Activated CD8-positive, alpha-beta T cell treated with anti-CD3 and anti-CD28 coated beads for 36 hours (primary cell): ENCODE data around the gene MGAT4A. TPM values are rescaled to one million over a fixed set of nuclear protein-coding genes. Genes with fewer than 3 reads are reported as not detected.
"Not testable (repeated sequence)": the region's sequence is repeated elsewhere in the genome, so short reads cannot be mapped to it uniquely, and the experiment has no call there.

Source experiments
- ATAC-seq: fragments of 200-7000 bp; cut with Tn5 transposase; one replicate; pipeline ENCODE4 v1.10.0; 2021; ENCODE audit warnings: mild to moderate bottlenecking, moderate library complexity
- CTCF ChIA-PET: fragments of 350-600 bp; sonication (Branson Sonifier 250); formaldehyde crosslinking; loops from one replicate; lab custom pipeline; 2021; ENCODE audit warnings: antibody characterized with exemption; lab: Charles Lee
- POLR2A ChIA-PET: fragments of 350-600 bp; sonication (Branson Sonifier 250); formaldehyde crosslinking; loops from one replicate; lab custom pipeline; 2021; ENCODE audit warnings: antibody characterized with exemption; lab: Charles Lee
- DNase-seq: peaks from one replicate; pipeline ENCODE4 v3.0.0-alpha.2; 2020
- H3K27ac Mint-ChIP-seq: one replicate; pipeline ENCODE4 v1.8.0; 2021; ENCODE audit warnings: mild to moderate bottlenecking, mixed read lengths
- H3K27me3 Mint-ChIP-seq: one replicate; pipeline ENCODE4 v1.8.0; 2021; ENCODE audit warnings: mixed read lengths
- H3K36me3 Mint-ChIP-seq: one replicate; pipeline ENCODE4 v1.8.0; 2021; ENCODE audit warnings: low read depth, mixed read lengths
- H3K4me1 Mint-ChIP-seq: one replicate; pipeline ENCODE4 v1.8.0; 2021; ENCODE audit warnings: low read depth, mixed read lengths
- H3K4me3 Mint-ChIP-seq: one replicate; pipeline ENCODE4 v1.8.0; 2021; ENCODE audit warnings: mild to moderate bottlenecking, moderate library complexity, mixed read lengths
- H3K9me3 Mint-ChIP-seq: one replicate; pipeline ENCODE4 v1.8.0; 2021; ENCODE audit warnings: mixed read lengths
- intact Hi-C: fragments of 100-400 bp; cut with micrococcal nuclease; formaldehyde crosslinking; loops from one replicate; pipeline ENCODE4 v1.10.0; 2022
- total RNA-seq, 2 experiments: library from RNA; stranded (reverse); gene quantifications; one replicate each; pipeline ENCODE4 v1.2.3, GENCODE V29; 2021
- TF ChIP-seq, protein P1 (sequence below): fragments of 200-600 bp; IDR thresholded peaks from one replicate; pipeline ENCODE4 v1.8.0; 2022; ENCODE audit warnings: antibody characterized with exemption, mild to moderate bottlenecking

The MGAT4A gene
- total RNA-seq, 2 experiments from 2014 or later: 57.6 to 59.0 TPM

GRCh38 chr2:98759338-98759737 lies 28.4 kb upstream of the MGAT4A start:
- POLR2A ChIA-PET: interaction anchor here (0.6 to 4.3 kb wide), 4 partner anchors 11 to 710 kb away, joined by 3 to 38 read pairs (median 5); no protein-coding TSS in a partner anchor
- ATAC-seq (no peak), DNase-seq (no peak)
- H3K4me1 Mint-ChIP-seq: peaks cover 55% of the 10 kb centered on the region
- H3K9me3 Mint-ChIP-seq: no peaks in the 10 kb centered on the region
- TF ChIP-seq, protein P1, sequence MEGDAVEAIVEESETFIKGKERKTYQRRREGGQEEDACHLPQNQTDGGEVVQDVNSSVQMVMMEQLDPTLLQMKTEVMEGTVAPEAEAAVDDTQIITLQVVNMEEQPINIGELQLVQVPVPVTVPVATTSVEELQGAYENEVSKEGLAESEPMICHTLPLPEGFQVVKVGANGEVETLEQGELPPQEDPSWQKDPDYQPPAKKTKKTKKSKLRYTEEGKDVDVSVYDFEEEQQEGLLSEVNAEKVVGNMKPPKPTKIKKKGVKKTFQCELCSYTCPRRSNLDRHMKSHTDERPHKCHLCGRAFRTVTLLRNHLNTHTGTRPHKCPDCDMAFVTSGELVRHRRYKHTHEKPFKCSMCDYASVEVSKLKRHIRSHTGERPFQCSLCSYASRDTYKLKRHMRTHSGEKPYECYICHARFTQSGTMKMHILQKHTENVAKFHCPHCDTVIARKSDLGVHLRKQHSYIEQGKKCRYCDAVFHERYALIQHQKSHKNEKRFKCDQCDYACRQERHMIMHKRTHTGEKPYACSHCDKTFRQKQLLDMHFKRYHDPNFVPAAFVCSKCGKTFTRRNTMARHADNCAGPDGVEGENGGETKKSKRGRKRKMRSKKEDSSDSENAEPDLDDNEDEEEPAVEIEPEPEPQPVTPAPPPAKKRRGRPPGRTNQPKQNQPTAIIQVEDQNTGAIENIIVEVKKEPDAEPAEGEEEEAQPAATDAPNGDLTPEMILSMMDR: no peak
- H3K36me3 Mint-ChIP-seq: no peaks in the 10 kb centered on the region
- intact Hi-C loops: no loop called here
- H3K4me3 Mint-ChIP-seq: no peak overlapping the region
- H3K27me3 Mint-ChIP-seq: no peaks in the 10 kb centered on the region
- peak overlapping the region; percentile 59 for H3K27ac Mint-ChIP-seq
- CTCF ChIA-PET: interaction anchor here (0.7 to 4.2 kb wide), 4 partner anchors 11 to 125 kb away, joined by 3 to 22 read pairs (median 3); no protein-coding TSS in a partner anchor

GRCh38 chr2:98757904-98758421 lies 27.0 kb upstream of the MGAT4A start:
- H3K27me3 Mint-ChIP-seq: no peaks in the 10 kb centered on the region
- DNase-seq: peak; percentile 73
- intact Hi-C loops: no loop called here
- H3K9me3 Mint-ChIP-seq: no peaks in the 10 kb centered on the region
- POLR2A ChIA-PET: interaction anchor here (0.6 to 4.3 kb wide), 11 partner anchors 9 to 105 kb away, joined by 3 to 38 read pairs (median 4); partner anchors contain the start of gene MGAT4A
- TF ChIP-seq, protein P1: no peak
- CTCF ChIA-PET: interaction anchor here (1.0 to 4.2 kb wide), 12 partner anchors 9 to 109 kb away, joined by 3 to 22 read pairs (median 4); no protein-coding TSS in a partner anchor
- peak overlapping the region; percentile 57 for H3K4me3 Mint-ChIP-seq
- H3K4me1 Mint-ChIP-seq: peaks cover 50% of the 10 kb centered on the region
- H3K36me3 Mint-ChIP-seq: no peaks in the 10 kb centered on the region
- ATAC-seq: peak; percentile 69
- peak overlapping the region; percentile 89 for H3K27ac Mint-ChIP-seq

- POLR2A ChIA-PET: no interaction called here
- no peak for ATAC-seq
- H3K27ac Mint-ChIP-seq: no peak overlapping the region
- CTCF ChIA-PET: interaction anchor here (0.7 to 2.0 kb wide), 3 partner anchors 9 to 18 kb away, joined by 3 to 4 read pairs (median 4); no protein-coding TSS in a partner anchor
- no peak overlapping the region for H3K4me3 Mint-ChIP-seq
- intact Hi-C loops: no loop called here
- no peaks in the 10 kb centered on the region for H3K9me3 Mint-ChIP-seq
- H3K4me1 Mint-ChIP-seq: peaks cover 23% of the 10 kb centered on the region
- H3K27me3 Mint-ChIP-seq: no peaks in the 10 kb centered on the region
- no peak for DNase-seq
- H3K36me3 Mint-ChIP-seq: no peaks in the 10 kb centered on the region
- TF ChIP-seq, protein P1: no peak
These were observed 22.9 kb upstream of the MGAT4A start for GRCh38 chr2:98753801-98754200.

DNA sequence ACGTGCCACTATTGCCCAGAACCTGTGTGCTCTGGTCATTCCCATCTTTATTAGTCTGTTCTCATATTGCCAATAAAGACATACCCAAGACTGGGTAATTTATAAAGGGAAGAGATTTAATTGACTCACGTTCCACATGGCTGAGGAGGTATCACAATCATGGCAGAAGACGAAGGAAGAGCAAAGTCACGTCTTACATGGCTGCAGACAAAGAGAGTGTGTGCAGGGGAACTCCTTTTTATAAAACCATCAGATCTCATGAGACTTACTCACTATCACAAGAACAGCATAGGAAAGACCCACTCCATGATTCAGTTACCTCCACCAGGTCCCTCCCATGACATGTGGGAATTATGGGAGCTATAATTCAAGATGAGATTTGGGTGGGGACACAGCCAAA lies 21.8 kb upstream of the MGAT4A start:
- CTCF ChIA-PET: interaction anchor here (0.9 to 2.0 kb wide), 3 partner anchors 16 to 21 kb away, joined by 3 to 4 read pairs (median 3); no protein-coding TSS in a partner anchor
- ATAC-seq, intact Hi-C loops, H3K36me3 Mint-ChIP-seq, H3K9me3 Mint-ChIP-seq, H3K27ac Mint-ChIP-seq, DNase-seq, H3K4me3 Mint-ChIP-seq, POLR2A ChIA-PET, H3K27me3 Mint-ChIP-seq: not testable (repeated sequence)
- peaks cover 25% of the 10 kb centered on the region for H3K4me1 Mint-ChIP-seq

GRCh38 chr2:98751748-98752147 lies 20.8 kb upstream of the MGAT4A start:
- H3K27me3 Mint-ChIP-seq: no peaks in the 10 kb centered on the region
- H3K27ac Mint-ChIP-seq: no peak overlapping the region
- ATAC-seq: no peak
- H3K36me3 Mint-ChIP-seq: no peaks in the 10 kb centered on the region
- intact Hi-C loops: no loop called here
- DNase-seq: no peak
- ChIA-PET POLR2A (no interaction called here), CTCF (no interaction called here)
- no peaks in the 10 kb centered on the region for H3K9me3 Mint-ChIP-seq
- peaks cover 21% of the 10 kb centered on the region for H3K4me1 Mint-ChIP-seq
- TF ChIP-seq, protein P1: no peak
- no peak overlapping the region for H3K4me3 Mint-ChIP-seq
